Heart right ventricle (tissue), 16 donors: ENCODE results near the gene ABR. TPM values are rescaled to one million over a fixed set of nuclear protein-coding genes. Genes with fewer than 3 reads are reported as not detected.

Experiments
- ATAC-seq, 8 donors: fragments of 200-7000 bp; cut with Tn5 transposase; one replicate each; pipeline ENCODE4 v1.9.1; 2020; ENCODE audit warnings: mild to moderate bottlenecking in 8 of 8, moderate library complexity in 8 of 8, moderate number of reproducible peaks in 1 of 8
- DNase-seq, 2 donors: peaks; one replicate each; pipeline ENCODE4 v3.0.0-alpha.2; 2020
- H3K27ac ChIP-seq, 10 donors: fragments of 200-600 bp; sonication (generic) in 2 of 10; one replicate each; pipeline versions ENCODE4 v1.5.0 to v1.8.0; 2020 to 2022; ENCODE audit warnings: mild to moderate bottlenecking in 3 of 10
- H3K27me3 ChIP-seq, 7 donors: fragments of 200-600 bp; one replicate each; pipeline ENCODE4 v1.8.0; 2021 to 2022; ENCODE audit warnings: mild to moderate bottlenecking in 2 of 7
- H3K36me3 ChIP-seq, 9 donors: fragments of 200-600 bp; sonication (generic) in 1 of 9; one replicate each; pipeline versions ENCODE4 v1.5.0 to v1.8.0; 2020 to 2022; ENCODE audit warnings: mild to moderate bottlenecking in 2 of 9
- H3K4me1 ChIP-seq, 9 donors: fragments of 200-600 bp; sonication (generic) in 1 of 9; one replicate each; pipeline versions ENCODE4 v1.5.0 to v1.8.0; 2020 to 2022; ENCODE audit warnings: mild to moderate bottlenecking in 4 of 9
- H3K4me3 ChIP-seq, 10 donors: fragments of 200-600 bp; sonication (generic) in 2 of 10; one replicate each; pipeline versions ENCODE4 v1.5.0 to v1.8.0; 2020 to 2022; ENCODE audit warnings: mild to moderate bottlenecking in 7 of 10, moderate library complexity in 2 of 10
- H3K9me3 ChIP-seq, 11 donors: fragments of 200-600 bp in 10 of 11; sonication (generic) in 2 of 11; one replicate each; pipeline versions ENCODE4 v1.5.0 to v1.8.0; 2013 to 2022; ENCODE audit warnings: mild to moderate bottlenecking in 2 of 11, control low read depth in 1 of 11, moderate library complexity in 1 of 11
- WGBS, 2 donors: extraction: QIAGEN DNeasy Blood & Tissue Kit; methylation state at CpG; one replicate each; pipeline ENCODE4 v1.1.7; 2013; ENCODE audit warnings: inconsistent platforms in 1 of 2; 5-methylcytosine and 5-hydroxymethylcytosine counted together
- intact Hi-C, 10 donors: fragments of 100-400 bp; cut with DNase I; formaldehyde crosslinking; loops; one replicate each; pipeline versions ENCODE4 v1.11.1 to v1.14.2; 2022
- polyA plus RNA-seq, 2 donors: library from polyadenylated mRNA; stranded (reverse); fragments of 200-250 nt; gene quantifications; one replicate each; pipeline ENCODE4 v1.2.3, GENCODE V29; 2013
- total RNA-seq, 10 donors: library from RNA; stranded (reverse); fragmentation: NEBNext Ultra II Directional in 3 of 10; extraction: Animal tissue kit (Norgen Biotek cat#: 25700) in 3 of 10; gene quantifications; one replicate each; pipeline versions ENCODE4 v1.2.1 to v1.2.4, GENCODE V29; 2021 to 2023
- TF ChIP-seq, protein P1 (sequence below), 9 donors: fragments of 200-600 bp; sonication (generic) in 2 of 9; IDR thresholded peaks; one replicate each; pipeline versions ENCODE4 v1.5.0 to v1.8.0; 2021 to 2022; ENCODE audit warnings: antibody characterized with exemption in 9 of 9, mild to moderate bottlenecking in 5 of 9, moderate library complexity in 1 of 9
- donor health status: Arrhythmogenic right ventricular cardiomyopathy.
- donor health status: ischemic (EF 13 %, LVEDD 7.1; RV severe dilation, severe dysfunction).
- donor health status: healthy with polysubstance abuse.
- donor health status: DM: no; HTN: yes; CAD: no.
- donor health status: DM: no; HTN: no; CAD: no.
- donor health status: ischemic (EF 25% LVEDD 6.9; RV normal size, moderate dysfunction).
- donor health status: ischemic (EF 25% LVEDD 5.7; RV mildly dilated, moderate dysfunction).
- donor health status: healthy.
- donor health status: DM: yes; HTN: yes; CAD: no.
- donor health status: Ischemic cardiomyopathy.
- donor health status: ischemic (EF 35%, LVEDD 5.7; RV mildly dilated, moderate dysfunction).
- donor health status: nonischemic (EF 11% LVEDD 7.7; RV severe dilation, severe dysfunction).
- donor health status: DM: yes; HTN: yes; CAD: no.
- donor health status: PGD.
- donor health status: ischemic (EF 29% LVEDD 5.4; RV normal size, mild dysfunction).
- donor health status: nonischemic (EF 23%, LVEDD 6.1; RV moderate dilation, normal function).

The ABR gene
- total and polyA plus RNA-seq, 12 donors = 49.1 to 173 (median 143) TPM

DNA sequence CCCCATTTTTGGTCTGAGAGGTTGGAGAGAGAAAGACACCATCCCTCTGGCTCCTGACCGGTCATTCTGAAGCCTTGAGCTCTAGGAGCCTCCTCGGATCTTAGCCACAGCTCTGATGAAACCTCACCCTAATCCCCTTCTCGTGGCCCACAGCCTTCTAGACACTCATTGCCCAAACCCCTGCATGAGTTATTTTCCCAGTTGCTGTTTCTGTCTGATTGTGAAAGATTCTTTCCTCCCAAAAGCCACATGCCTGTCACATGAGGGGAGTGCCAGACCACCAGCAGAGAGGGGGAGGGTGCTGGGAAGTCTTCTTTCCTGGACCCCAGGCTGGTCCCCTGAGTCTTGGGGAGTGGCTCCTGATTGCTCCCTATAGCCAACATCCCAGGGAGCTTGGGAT, 17.6 kb upstream of the ABR start:
- 74 to 82% methylated on average over 3 of the region's 3 CpGs for WGBS, 2 donors

DNA sequence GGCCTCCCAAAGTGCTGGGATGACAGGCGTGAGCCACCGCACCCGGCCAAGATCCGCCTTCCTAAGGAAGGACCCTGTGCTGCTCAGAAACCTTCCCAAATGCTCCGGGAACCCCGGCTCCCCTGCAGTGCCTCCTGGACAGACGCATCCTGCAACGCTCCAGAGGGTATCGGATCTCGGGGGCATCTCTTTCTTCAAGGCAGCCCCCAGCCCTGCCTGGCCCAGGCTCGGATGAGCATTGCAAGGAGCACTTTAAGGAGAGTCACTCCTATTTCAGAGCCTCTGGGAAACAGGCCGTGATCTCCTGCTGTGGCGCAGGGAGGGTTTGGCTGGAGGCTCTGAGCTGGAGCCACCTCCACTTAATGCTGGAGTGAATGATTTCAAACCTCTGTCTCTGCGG, 17.2 kb upstream of the ABR start:
- Histone ChIP-seq H3K9me3 (no peaks in the 10 kb centered on the region), H3K27ac (peak overlapping the region in 3 of 10 donors; percentile 41 to 90 (median 64)), H3K27me3 (no peaks in the 10 kb centered on the region), H3K4me3 (no peak overlapping the region), H3K36me3 (no peaks in the 10 kb centered on the region), H3K4me1 (peaks cover 0 to 61% (median 14%) of the 10 kb centered on the region in 9 donors)
- intact Hi-C loops = no loop called here
- TF ChIP-seq, protein P1, sequence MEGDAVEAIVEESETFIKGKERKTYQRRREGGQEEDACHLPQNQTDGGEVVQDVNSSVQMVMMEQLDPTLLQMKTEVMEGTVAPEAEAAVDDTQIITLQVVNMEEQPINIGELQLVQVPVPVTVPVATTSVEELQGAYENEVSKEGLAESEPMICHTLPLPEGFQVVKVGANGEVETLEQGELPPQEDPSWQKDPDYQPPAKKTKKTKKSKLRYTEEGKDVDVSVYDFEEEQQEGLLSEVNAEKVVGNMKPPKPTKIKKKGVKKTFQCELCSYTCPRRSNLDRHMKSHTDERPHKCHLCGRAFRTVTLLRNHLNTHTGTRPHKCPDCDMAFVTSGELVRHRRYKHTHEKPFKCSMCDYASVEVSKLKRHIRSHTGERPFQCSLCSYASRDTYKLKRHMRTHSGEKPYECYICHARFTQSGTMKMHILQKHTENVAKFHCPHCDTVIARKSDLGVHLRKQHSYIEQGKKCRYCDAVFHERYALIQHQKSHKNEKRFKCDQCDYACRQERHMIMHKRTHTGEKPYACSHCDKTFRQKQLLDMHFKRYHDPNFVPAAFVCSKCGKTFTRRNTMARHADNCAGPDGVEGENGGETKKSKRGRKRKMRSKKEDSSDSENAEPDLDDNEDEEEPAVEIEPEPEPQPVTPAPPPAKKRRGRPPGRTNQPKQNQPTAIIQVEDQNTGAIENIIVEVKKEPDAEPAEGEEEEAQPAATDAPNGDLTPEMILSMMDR (IDR thresholded peaks at IDR 0.05) = no peak
- ATAC-seq (peak in 1 of 8 donors; percentile 4), DNase-seq (no peak)
- WGBS, 2 donors = 91 to 94% methylated on average over 14 of the region's 14 CpGs

More for the DNA sequence above, 17.6 kb upstream of the ABR start:
- Histone ChIP-seq H3K27me3 (no peaks in the 10 kb centered on the region), H3K4me3 (peak overlapping the region in 1 of 10 donors; percentile 15), H3K4me1 (peaks cover 0 to 61% (median 14%) of the 10 kb centered on the region in 9 donors), H3K36me3 (no peaks in the 10 kb centered on the region), H3K9me3 (no peaks in the 10 kb centered on the region), H3K27ac (peak overlapping the region in 6 of 10 donors; percentile 3 to 90 (median 44))
- intact Hi-C loops = no loop called here
- TF ChIP-seq, protein P1 (IDR thresholded peaks at IDR 0.05) = no peak
- DNase-seq (no peak), ATAC-seq (peak; percentile 14 to 55 (median 40))

DNA sequence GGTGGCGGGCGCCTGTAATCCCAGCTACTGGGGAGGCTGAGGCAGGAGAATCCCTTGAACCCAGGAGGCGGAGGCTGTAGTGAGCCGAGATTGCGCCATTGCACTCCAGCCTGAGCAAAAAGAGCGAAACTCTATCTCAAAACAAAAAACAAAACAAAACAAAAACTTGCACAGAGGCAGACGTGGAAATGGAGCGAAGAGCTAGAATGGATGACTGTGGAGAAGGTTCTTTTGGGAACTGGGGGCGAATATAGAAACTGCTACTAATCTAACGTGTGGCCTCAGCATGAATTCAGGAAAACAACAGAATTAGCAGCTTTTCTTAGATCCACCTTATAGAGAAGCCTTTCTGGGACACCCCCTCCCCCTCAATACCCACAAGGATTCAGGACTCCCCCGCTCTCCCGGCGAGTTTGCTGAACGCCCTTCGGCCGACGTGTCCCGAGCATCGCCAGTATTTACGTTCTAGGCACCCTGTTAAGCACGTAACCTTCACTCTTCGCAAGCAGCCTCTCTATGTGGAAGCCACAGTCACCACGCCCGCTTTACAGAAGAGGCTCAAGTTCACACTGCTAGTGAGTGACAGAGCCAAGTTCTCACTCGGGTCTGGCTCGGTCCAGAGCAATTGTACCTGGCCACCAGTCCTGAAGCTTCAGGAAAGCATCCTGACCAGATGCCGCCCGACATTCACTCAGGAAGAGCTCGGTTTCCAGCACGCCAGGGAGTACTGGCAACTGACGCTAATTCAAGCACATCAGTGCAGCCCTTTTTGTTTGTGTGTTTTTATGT, 13.3 kb upstream of the ABR start:
- 81 to 87% methylated on average over 31 of the region's 31 CpGs for WGBS, 2 donors
- Histone ChIP-seq H3K27ac (no peak overlapping the region), H3K27me3 (no peaks in the 10 kb centered on the region), H3K4me1 (peaks cover 4 to 51% (median 22%) of the 10 kb centered on the region in 9 donors), H3K9me3 (no peaks in the 10 kb centered on the region), H3K36me3 (no peaks in the 10 kb centered on the region), H3K4me3 (no peak overlapping the region)
- ATAC-seq (no peak), DNase-seq (no peak)
- TF ChIP-seq, protein P1 (IDR thresholded peaks at IDR 0.05) = no peak
- intact Hi-C loops = no loop called here

DNA sequence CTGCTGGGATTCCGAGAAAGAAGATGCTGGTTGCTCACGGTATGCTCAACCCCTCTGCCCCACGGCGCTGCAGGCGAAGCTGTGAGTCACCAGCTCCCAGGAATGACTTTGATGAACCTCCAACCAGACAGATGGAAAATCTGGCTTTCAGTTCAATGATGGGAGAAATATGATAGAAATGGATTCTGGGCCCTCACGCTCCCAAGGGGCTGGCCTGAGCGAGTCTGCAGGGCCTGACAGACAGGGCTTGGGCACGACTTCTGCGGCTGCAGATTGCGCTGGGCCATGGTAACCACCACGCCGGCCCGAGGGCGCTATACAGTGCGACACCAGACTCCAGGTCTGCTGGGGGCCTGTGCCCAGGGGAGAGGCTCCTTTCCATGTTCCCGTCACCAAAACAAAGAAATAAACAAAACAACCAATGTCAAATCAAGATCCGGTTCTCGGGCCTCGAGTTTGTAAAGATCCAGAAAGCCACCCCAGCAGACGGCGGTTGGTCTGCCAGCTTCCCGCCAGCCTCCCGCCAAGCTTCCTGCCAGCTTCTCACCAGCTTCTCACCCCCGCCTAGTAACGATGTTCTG, 11.1 kb upstream of the ABR start:
- H3K36me3 ChIP-seq = no peaks in the 10 kb centered on the region
- H3K9me3 ChIP-seq = no peaks in the 10 kb centered on the region
- no peaks in the 10 kb centered on the region for H3K27me3 ChIP-seq
- DNase-seq = no peak
- ATAC-seq = no peak
- 81 to 86% methylated on average over 25 of the region's 25 CpGs for WGBS, 2 donors
- intact Hi-C loops = no loop called here
- H3K4me3 ChIP-seq = no peak overlapping the region
- TF ChIP-seq, protein P1 (IDR thresholded peaks at IDR 0.05) = no peak
- H3K27ac ChIP-seq = no peak overlapping the region
- H3K4me1 ChIP-seq = peaks cover 14 to 58% (median 35%) of the 10 kb centered on the region in 9 donors
